Right hindlimb (tissue), 1 donor: ENCODE results near the gene IFNA1.
"Not testable (repeated sequence)": the region's sequence is repeated elsewhere in the genome, so short reads cannot be mapped to it uniquely, and the experiment has no call there.

Experiments used
- DNase-seq: peaks from one replicate; pipeline ENCODE4 v3.0.0-alpha.2; 2018

IFNA1 gene

GRCh38 chr9:21449312-21449711 lies 9.1 kb downstream of the IFNA1 start:
- DNase-seq, result not testable (repeated sequence)

GRCh38 chr9:21450733-21451394 lies 10.6 kb downstream of the IFNA1 start:
- no peak for DNase-seq

GRCh38 chr9:21452681-21453080 lies 12.4 kb downstream of the IFNA1 start:
- DNase-seq, result no peak

GRCh38 chr9:21454149-21454548 lies 13.9 kb downstream of the IFNA1 start:
- DNase-seq, result no peak

- DNase-seq, result no peak
These were observed 15.1 kb downstream of the IFNA1 start for GRCh38 chr9:21455320-21455719.

GRCh38 chr9:21461377-21461776 lies 21.1 kb downstream of the IFNA1 start:
- no peak for DNase-seq

GRCh38 chr9:21465138-21465537 lies 24.9 kb downstream of the IFNA1 start:
- DNase-seq, result no peak

- no peak for DNase-seq
These were observed 25.8 kb downstream of the IFNA1 start for GRCh38 chr9:21465859-21466518.

GRCh38 chr9:21470126-21470525 lies 29.9 kb downstream of the IFNA1 start:
- no peak for DNase-seq

GRCh38 chr9:21473236-21473635 lies 33.0 kb downstream of the IFNA1 start:
- no peak for DNase-seq

- no peak for DNase-seq
These were observed 37.2 kb downstream of the IFNA1 start for GRCh38 chr9:21477466-21477865.

- DNase-seq, result no peak
These were observed 39.0 kb downstream of the IFNA1 start for GRCh38 chr9:21479152-21479702.

GRCh38 chr9:21481470-21482056 lies 41.3 kb downstream of the IFNA1 start:
- DNase-seq, result no peak

- no peak for DNase-seq
These were observed 42.0 kb downstream of the IFNA1 start, which contains the start of gene IFNE for GRCh38 chr9:21482213-21482612. TSS of gene IFNE (minus strand) at chr9:21482313. CDS start at chr9:21481694, 619 bp downstream.
